Astrocyte of the spinal cord (primary cell): ENCODE measurements around the gene GRAP.
A peak's percentile ranks its signal among the peaks of the same experiment; 100 is the strongest.

Experiments used
- DNase-seq: peaks from one replicate; pipeline ENCODE4 v3.0.0; 2011; ENCODE audit warnings: low read depth, low spot score
- H3K4me3 ChIP-seq: 2 replicates; pipeline ENCODE4 v1.5.1; 2011; ENCODE audit warnings: low read depth, mild to moderate bottlenecking, low read length, moderate library complexity
- CTCF ChIP-seq: IDR thresholded peaks from 2 replicates; pipeline ENCODE4 v1.5.1; 2012; ENCODE audit warnings: low read depth, mild to moderate bottlenecking, low read length, inconsistent platforms
- in situ Hi-C: cut with HindIII; loops from 2 replicates; pipeline ENCODE4 v1.10.0; 2017; ENCODE audit warnings: low sequenced_read_pairs

Gene GRAP

GRCh38 chr17:19004421-19005136 lies 42.2 kb downstream of the GRAP start, which contains the start of gene FAM83G:
TSS of gene FAM83G (minus strand) at chr17:19004764. CDS start at chr17:19004041, 723 bp downstream.
- no peak for TF ChIP-seq CTCF
- in situ Hi-C loops = no loop called here
- DNase-seq = peak; percentile 65
- peak within 1 kb of the TSS; percentile 65 for H3K4me3 ChIP-seq

- DNase-seq = peak; percentile 47
- TF ChIP-seq CTCF = no peak
- in situ Hi-C loops = no loop called here
- peak overlapping the region; percentile 65 for H3K4me3 ChIP-seq
Measured at GRCh38 chr17:19003543-19004420, 43.0 kb downstream of the GRAP start.

DNA sequence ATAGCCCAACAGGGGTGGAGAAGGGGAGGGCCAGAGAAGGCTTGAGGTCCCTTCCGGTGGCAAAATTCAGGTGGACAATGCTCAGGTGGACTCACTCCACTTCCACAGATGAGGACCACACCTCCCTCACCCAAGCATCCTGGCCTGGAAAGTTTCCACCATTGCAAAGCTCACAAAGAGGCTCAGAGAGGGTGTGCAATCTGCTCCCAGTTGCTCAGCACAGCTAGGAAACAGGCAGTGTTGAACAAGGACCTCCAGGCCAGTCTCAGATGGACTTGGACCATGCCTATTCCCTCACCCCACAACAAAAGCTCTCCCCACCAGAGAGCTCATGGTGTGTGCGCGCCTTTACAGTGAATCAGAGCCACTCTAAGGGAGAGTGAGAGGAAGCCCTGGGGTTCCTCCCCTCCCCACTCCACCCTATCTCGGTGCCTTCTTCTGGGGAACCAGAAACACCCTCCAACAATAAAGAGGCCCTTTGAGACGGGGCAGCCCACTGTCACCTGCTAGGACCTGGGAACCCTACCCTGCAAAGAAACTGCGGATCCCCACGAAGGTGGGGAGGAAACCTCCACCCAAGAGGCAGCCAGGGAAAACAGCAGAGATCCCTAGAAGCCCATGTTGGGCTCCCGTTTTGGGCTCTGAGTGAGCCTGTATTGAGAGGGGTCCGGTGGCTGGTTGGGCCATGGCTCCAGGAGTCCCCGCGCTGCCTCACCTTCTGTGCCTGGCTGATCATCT lies 43.8 kb downstream of the GRAP start:
- in situ Hi-C loops = no loop called here
- peak; percentile 57 for DNase-seq
- no peak for TF ChIP-seq CTCF
- peak overlapping the region; percentile 65 for H3K4me3 ChIP-seq

- no peak for TF ChIP-seq CTCF
- H3K4me3 ChIP-seq = peak overlapping the region; percentile 65
- DNase-seq = no peak
- in situ Hi-C loops = no loop called here
Measured at GRCh38 chr17:19001907-19002590, 44.7 kb downstream of the GRAP start.

GRCh38 chr17:19000531-19001325 lies 46.0 kb downstream of the GRAP start:
- no peak for DNase-seq
- no peak overlapping the region for H3K4me3 ChIP-seq
- in situ Hi-C loops = no loop called here
- no peak for TF ChIP-seq CTCF
